SK-N-SH treated with all-trans-retinoic acid at 6 μM for 48 hours (cell line): ENCODE data around the gene SLC7A10.

ENCODE experiments used
- ATAC-seq: fragments of 200-7000 bp; cut with Tn5 transposase; 3 replicates; pipeline ENCODE4 v1.9.1; 2020; ENCODE audit warnings: mild to moderate bottlenecking, moderate library complexity
- ARNTL ChIP-seq: fragments of 450-650 bp; formaldehyde crosslinking; IDR thresholded peaks from 2 replicates; pipeline ENCODE4 v1.5.0; 2020; ENCODE audit warnings: low read depth, mild to moderate bottlenecking, moderate library complexity, borderline replicate concordance
- BACH2 ChIP-seq: fragments of 250-450 bp; sonication (Bioruptor Pico); IDR thresholded peaks from 2 replicates; pipeline ENCODE4 v1.9.0; 2021; ENCODE audit warnings: mild to moderate bottlenecking, borderline replicate concordance
- CREB5 ChIP-seq: fragments of 250-450 bp; sonication (Bioruptor Pico); IDR thresholded peaks from 2 replicates; pipeline ENCODE4 v1.5.1; 2020; ENCODE audit warnings: low read depth, mild to moderate bottlenecking, moderate library complexity
- CSDC2 ChIP-seq: fragments of 250-450 bp; sonication (Bioruptor Pico); IDR thresholded peaks from 2 replicates; pipeline ENCODE4 v1.5.0; 2020; ENCODE audit warnings: mild to moderate bottlenecking, moderate library complexity
- CSRNP3 ChIP-seq: fragments of 250-450 bp; sonication (Bioruptor Pico); IDR thresholded peaks from 2 replicates; pipeline ENCODE4 v1.5.1; 2021; ENCODE audit warnings: mild to moderate bottlenecking, moderate library complexity
- ESRRG ChIP-seq: fragments of 250-450 bp; sonication (Bioruptor Pico); IDR thresholded peaks from 2 replicates; pipeline ENCODE4 v1.6.1; 2021; ENCODE audit warnings: mild to moderate bottlenecking
- GLIS3 ChIP-seq: fragments of 250-450 bp; sonication (Bioruptor Pico); IDR thresholded peaks from 2 replicates; pipeline ENCODE4 v1.5.0; 2020; ENCODE audit warnings: mild to moderate bottlenecking, moderate library complexity
- ISL1 ChIP-seq: fragments of 250-450 bp; sonication (Bioruptor Pico); IDR thresholded peaks from 2 replicates; pipeline ENCODE4 v2.1.2; 2022; ENCODE audit warnings: mild to moderate bottlenecking, moderate library complexity
- OSR1 ChIP-seq: fragments of 250-450 bp; sonication (Bioruptor Pico); IDR thresholded peaks from 2 replicates; pipeline ENCODE4 v1.8.0; 2022; ENCODE audit warnings: moderate library complexity, mild to moderate bottlenecking, inconsistent platforms
- PPARA ChIP-seq: fragments of 250-450 bp; sonication (Bioruptor Pico); IDR thresholded peaks from 2 replicates; pipeline ENCODE4 v1.5.0; 2020; ENCODE audit warnings: mild to moderate bottlenecking, borderline replicate concordance
- RARB ChIP-seq: fragments of 250-450 bp; sonication (Bioruptor Pico); IDR thresholded peaks from 2 replicates; pipeline ENCODE4 v1.8.0; 2021; ENCODE audit warnings: mild to moderate bottlenecking, moderate library complexity
- SNAI2 ChIP-seq: fragments of 250-450 bp; sonication (Bioruptor Pico); IDR thresholded peaks from 2 replicates; pipeline ENCODE4 v1.5.0; 2020; ENCODE audit warnings: mild to moderate bottlenecking, moderate library complexity
- TOX ChIP-seq: fragments of 250-450 bp; sonication (Bioruptor Pico); IDR thresholded peaks from 2 replicates; pipeline ENCODE4 v1.8.0; 2021; ENCODE audit warnings: mild to moderate bottlenecking, moderate library complexity, borderline replicate concordance
- ZC3H10 ChIP-seq: fragments of 250-450 bp; sonication (Bioruptor Pico); IDR thresholded peaks from 2 replicates; pipeline ENCODE4 v1.5.1; 2021; ENCODE audit warnings: mild to moderate bottlenecking, moderate library complexity
- ZFP3 ChIP-seq: fragments of 250-450 bp; sonication (Bioruptor Pico); IDR thresholded peaks from 2 replicates; pipeline ENCODE4 v1.5.0; 2020; ENCODE audit warnings: mild to moderate bottlenecking, moderate library complexity
- ZFP30 ChIP-seq: fragments of 450-650 bp; formaldehyde crosslinking; IDR thresholded peaks from 2 replicates; pipeline ENCODE4 v1.5.0; 2022; ENCODE audit warnings: mild to moderate bottlenecking, moderate library complexity
- ZNF565 ChIP-seq: fragments of 450-650 bp; formaldehyde crosslinking; conservative IDR thresholded peaks from 2 replicates; pipeline ENCODE4 v1.5.0; 2020; ENCODE audit warnings: low read depth, mild to moderate bottlenecking, moderate library complexity
- ZNF70 ChIP-seq: fragments of 450-650 bp; formaldehyde crosslinking; IDR thresholded peaks from 2 replicates; pipeline ENCODE4 v1.5.0; 2020; ENCODE audit warnings: mild to moderate bottlenecking, moderate library complexity
- ZNF8 ChIP-seq: fragments of 450-650 bp; formaldehyde crosslinking; IDR thresholded peaks from 2 replicates; pipeline ENCODE4 v1.5.0; 2020; ENCODE audit warnings: mild to moderate bottlenecking, moderate library complexity
- TF ChIP-seq, protein P1 (sequence below): fragments of 250-450 bp; sonication (Bioruptor Pico); IDR thresholded peaks from 2 replicates; pipeline ENCODE4 v1.8.0; 2021; ENCODE audit warnings: low read depth, mild to moderate bottlenecking, moderate library complexity, borderline replicate concordance
- TF ChIP-seq, protein P2 (sequence below): fragments of 250-450 bp; sonication (Bioruptor Pico); IDR thresholded peaks from 2 replicates; pipeline ENCODE4 v1.8.0; 2020; ENCODE audit warnings: mild to moderate bottlenecking, moderate library complexity, borderline replicate concordance

SLC7A10 gene

DNA sequence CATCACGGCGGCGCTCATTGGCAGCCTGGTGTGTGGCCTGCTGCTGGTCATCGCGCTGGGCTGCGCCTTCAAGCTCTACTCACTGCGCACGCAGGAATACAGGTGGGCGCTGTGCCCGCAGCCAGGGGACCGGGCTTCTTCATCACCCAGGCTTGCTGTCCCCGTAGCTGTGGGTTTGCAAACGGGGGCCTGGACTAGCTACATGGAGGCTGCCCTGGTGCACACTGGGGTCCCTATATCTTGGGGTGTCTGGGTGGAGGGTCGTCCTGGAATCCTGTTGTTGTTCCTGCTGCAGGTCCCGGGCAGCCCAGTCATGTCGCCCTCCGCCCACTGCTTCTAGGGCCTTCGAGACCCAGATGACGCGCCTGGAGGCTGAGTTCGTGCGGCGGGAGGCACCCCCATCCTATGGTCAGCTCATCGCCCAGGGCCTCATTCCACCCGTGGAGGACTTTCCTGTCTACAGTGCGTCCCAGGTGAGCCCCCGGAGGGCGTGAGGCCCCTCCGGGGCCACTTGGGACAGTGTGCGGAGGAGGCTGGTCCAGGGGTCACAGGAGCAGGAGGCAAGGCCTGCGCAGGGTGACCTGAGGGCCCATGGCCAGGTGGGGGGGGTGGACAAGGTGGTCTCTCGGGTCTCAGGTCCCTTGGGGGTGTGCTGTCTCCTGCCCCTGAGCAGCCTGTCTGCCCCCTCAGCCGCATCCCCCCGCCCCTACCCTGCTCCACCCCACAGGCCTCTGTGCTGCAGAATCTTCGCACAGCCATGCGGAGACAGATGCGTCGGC lies 19.2 kb downstream of the SLC7A10 start:
- ATAC-seq, result no peak
- TF ChIP-seq ZFP3 (CRISPR knock-in tag), result no peak
- TF ChIP-seq ZNF70, result no peak
- TF ChIP-seq CREB5 (CRISPR knock-in tag), result no peak
- no peak for TF ChIP-seq ZC3H10 (CRISPR knock-in tag)
- TF ChIP-seq CSRNP3, result no peak
- TF ChIP-seq ZNF565 (CRISPR knock-in tag), result no peak
- TF ChIP-seq ISL1 (CRISPR knock-in tag), result no peak
- no peak for TF ChIP-seq TOX (CRISPR knock-in tag)
- TF ChIP-seq OSR1 (CRISPR knock-in tag), result no peak
- TF ChIP-seq ESRRG (CRISPR knock-in tag), result no peak
- no peak for TF ChIP-seq PPARA (CRISPR knock-in tag)
- no peak for TF ChIP-seq ZNF8
- no peak for TF ChIP-seq RARB (CRISPR knock-in tag)
- TF ChIP-seq, protein P1, sequence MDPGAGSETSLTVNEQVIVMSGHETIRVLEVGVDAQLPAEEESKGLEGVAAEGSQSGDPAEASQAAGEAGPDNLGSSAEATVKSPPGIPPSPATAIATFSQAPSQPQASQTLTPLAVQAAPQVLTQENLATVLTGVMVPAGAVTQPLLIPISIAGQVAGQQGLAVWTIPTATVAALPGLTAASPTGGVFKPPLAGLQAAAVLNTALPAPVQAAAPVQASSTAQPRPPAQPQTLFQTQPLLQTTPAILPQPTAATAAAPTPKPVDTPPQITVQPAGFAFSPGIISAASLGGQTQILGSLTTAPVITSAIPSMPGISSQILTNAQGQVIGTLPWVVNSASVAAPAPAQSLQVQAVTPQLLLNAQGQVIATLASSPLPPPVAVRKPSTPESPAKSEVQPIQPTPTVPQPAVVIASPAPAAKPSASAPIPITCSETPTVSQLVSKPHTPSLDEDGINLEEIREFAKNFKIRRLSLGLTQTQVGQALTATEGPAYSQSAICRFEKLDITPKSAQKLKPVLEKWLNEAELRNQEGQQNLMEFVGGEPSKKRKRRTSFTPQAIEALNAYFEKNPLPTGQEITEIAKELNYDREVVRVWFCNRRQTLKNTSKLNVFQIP (CRISPR knock-in tag), result no peak
- no peak for TF ChIP-seq ARNTL (CRISPR knock-in tag)
- TF ChIP-seq, protein P2, sequence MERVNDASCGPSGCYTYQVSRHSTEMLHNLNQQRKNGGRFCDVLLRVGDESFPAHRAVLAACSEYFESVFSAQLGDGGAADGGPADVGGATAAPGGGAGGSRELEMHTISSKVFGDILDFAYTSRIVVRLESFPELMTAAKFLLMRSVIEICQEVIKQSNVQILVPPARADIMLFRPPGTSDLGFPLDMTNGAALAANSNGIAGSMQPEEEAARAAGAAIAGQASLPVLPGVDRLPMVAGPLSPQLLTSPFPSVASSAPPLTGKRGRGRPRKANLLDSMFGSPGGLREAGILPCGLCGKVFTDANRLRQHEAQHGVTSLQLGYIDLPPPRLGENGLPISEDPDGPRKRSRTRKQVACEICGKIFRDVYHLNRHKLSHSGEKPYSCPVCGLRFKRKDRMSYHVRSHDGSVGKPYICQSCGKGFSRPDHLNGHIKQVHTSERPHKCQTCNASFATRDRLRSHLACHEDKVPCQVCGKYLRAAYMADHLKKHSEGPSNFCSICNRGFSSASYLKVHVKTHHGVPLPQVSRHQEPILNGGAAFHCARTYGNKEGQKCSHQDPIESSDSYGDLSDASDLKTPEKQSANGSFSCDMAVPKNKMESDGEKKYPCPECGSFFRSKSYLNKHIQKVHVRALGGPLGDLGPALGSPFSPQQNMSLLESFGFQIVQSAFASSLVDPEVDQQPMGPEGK (CRISPR knock-in tag), result no peak
- no peak for TF ChIP-seq ZFP30

- no peak for ATAC-seq
- TF ChIP-seq ZNF565 (CRISPR knock-in tag) (no peak), ESRRG (CRISPR knock-in tag) (no peak), CSRNP3 (no peak), ZC3H10 (CRISPR knock-in tag) (no peak), CSDC2 (CRISPR knock-in tag) (no peak), ZFP30 (no peak), SNAI2 (no peak), ZNF8 (no peak), RARB (CRISPR knock-in tag) (no peak), GLIS3 (CRISPR knock-in tag) (no peak), BACH2 (no peak), ISL1 (CRISPR knock-in tag) (no peak), CREB5 (CRISPR knock-in tag) (no peak)
- TF ChIP-seq, protein P1 (CRISPR knock-in tag), result no peak
Observed at GRCh38 chr19:33205531-33206260, 20.0 kb downstream of the SLC7A10 start.
